NCI-H187 (cell line): ENCODE measurements around the gene PLEKHB1.

ENCODE experiments used
- DNase-seq, 2 experiments: peaks; one replicate each; lab custom pipeline; 2025; lab: John Stamatoyannopoulos, UW

The PLEKHB1 gene, protein sequence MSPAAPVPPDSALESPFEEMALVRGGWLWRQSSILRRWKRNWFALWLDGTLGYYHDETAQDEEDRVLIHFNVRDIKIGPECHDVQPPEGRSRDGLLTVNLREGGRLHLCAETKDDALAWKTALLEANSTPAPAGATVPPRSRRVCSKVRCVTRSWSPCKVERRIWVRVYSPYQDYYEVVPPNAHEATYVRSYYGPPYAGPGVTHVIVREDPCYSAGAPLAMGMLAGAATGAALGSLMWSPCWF

DNA sequence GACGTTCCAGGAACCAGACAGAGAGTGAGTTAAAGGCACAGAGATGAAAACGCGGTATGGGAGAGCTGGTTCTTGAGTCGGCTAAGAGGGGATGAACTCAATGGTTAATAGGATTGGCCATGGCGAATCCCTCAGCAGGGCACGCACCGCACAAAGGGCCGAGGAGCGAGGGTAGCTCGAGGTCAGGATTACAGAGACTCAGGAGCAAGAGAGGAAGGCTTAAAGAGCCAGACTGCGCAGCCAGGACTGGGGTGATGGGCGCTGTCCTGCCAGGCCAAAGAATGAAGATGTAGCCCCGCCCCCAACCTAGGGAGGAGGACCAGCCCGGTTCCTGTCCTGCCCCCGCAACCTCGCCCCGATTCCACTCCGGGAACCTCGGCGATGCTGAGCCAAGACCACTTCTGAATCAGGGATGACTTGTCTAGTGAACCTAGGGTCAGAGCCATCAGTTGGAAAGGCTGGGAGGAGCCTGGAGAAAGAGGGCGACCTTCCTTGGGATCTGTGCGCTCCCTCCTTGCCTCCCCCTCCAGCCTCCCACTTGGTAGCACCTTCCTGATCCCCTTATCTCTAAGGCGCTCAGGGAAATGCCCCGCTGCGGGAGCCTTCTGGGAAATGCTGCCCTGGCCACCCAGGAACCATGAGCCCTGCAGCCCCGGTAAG lies at the start of gene PLEKHB1:
PLEKHB1 (plus strand) TSS at position 610 of the 660 bp plus-strand sequence; CDS start at position 638, 28 bp downstream.
- no peak for DNase-seq

DNA sequence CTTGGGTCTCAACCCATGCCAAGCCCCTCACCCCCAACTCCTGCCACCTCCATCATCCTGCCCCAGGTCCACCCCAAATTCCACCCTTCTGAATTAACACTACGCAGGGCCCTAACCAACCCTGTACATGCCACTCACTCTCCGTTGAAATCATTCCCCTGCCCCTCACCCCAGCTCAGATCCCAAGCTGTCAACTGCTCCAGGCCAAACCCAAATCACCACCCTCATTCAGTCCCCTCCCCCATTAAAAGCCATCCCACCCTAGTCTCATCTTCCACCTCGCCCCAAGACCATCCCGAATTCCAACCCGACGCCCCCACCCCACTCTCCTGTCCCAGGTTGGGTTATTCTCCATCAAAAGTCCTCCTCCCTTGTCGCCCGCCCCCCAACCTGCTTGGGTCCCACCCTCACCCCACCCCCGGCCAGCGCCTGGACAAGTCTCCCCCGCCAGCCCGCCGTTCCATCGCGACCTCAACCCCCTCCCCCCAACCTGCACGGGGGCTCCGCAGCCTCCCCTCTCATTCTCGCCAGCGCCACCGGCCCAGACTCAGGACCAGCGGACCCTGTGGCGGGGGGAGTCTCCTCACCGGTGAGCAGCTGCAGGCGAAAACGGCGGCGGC lies 48.9 kb upstream of the PLEKHB1 start:
- no peak for DNase-seq

DNA sequence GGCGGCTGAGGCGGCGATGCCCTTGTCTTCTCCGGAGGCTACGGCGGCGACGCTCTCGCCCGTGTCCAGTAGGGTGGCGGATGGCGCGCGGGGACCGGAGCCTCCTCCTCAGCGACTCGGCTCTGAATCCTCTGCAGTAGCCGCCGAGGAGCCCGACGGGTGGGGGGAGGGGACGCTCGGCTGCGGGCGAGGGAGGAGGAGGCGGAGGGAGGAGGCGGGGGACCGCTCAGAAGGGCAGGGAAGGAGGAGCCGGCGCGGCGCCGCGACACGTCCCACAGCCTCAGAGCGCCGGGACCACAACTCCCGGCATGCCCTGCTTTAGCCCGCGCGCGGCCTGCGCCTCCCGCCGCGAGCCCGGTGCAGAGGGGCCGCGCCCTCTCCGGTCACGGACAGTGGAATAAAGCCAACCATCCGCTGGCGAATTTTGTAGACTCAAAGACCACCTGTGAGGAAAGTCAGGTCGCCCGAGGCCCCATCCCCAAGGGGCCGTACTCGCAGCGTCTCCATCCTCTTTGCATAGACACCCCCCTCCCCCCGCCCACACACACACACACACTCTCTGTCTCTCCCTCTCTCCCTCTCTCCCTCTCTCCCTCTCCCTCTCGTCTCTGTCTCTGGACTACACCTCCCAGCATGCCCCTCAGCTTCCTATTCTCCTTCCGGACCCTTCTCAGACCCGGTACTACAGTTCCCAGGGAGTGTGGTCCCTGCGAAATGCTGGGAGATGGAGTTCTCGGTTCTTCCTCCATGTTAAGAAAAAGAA lies 48.2 kb upstream of the PLEKHB1 start, which contains the start of gene FAM168A:
FAM168A (minus strand) TSS at position 157 of the 763 bp plus-strand sequence. CDS start 129,638 bp downstream, outside the sequence.
- peak; percentile 95 to 99 for DNase-seq

DNA sequence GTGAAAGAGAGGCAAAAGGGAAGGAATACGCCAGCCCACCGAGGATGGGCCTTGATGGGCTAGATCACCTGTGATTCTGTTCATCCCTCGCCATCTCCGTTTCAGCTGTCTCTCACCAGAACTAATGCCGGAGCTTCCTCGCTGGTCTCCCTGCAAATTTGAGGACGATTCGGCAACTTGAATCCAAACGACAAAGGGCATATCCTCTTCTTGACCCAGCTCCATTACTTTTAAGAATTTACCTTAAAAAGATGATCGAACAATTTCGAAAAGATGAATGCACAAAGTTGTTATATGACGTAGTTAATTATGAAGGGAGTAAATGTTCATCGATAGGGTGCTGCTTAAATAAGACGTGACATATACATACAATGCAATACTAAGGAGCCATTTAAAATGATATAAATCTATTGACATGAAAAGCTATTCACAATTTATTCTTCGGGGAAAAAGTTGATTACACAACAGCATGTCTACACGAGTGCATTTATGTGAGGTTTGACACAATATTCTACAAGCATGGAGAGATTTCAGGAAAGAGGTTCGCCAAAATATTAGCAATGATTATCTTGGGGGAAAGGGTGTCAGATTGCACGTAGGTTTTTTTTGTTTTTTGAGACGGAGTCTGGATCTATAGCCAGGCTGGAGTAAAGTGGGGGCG lies 47.5 kb upstream of the PLEKHB1 start:
- DNase-seq = no peak

DNA sequence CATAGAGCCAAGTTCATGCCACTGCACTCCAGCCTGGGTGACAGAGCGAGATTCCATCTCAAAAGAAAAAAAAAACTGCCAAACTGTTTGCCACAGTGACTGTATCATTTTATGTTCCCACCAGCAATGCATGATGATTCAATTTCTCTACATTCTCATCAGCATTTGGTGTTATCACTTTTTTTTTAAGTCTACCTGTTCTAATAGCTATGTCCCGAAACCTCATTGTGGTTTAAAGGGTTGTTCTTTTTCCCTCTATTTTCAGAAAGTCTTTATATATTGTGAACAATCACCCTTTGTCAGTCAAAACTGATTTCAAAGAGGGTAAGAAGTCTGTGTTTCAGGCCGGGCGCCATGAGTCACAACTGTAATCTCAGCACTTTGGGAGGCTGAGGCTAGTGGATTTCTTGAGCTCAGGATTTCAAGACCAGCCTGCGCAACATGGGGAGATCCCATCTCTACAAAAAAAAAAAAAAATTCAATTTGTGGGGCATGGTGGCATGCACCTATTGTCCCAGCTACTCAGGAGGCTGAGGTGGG lies 33.7 kb upstream of the PLEKHB1 start:
- no peak for DNase-seq

DNA sequence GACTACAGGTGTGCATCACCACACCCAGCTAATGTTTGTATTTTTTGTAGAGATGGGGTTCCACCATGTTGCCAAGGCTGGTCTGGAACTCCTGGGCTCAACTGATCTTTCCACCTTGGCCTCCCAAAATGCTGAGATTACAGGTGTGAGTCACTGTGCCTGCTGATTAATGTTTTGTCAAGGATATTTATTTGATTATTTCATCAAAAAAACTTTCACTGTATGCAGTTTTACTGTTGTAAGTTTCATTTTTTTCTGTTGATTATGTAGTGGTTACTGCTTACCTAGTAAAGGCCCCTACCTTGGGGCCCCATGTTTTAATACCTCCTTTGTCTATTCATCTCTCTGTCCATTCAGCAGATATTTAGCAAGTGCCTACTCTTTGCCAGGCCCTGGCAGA lies 31.8 kb upstream of the PLEKHB1 start:
- DNase-seq = no peak

DNA sequence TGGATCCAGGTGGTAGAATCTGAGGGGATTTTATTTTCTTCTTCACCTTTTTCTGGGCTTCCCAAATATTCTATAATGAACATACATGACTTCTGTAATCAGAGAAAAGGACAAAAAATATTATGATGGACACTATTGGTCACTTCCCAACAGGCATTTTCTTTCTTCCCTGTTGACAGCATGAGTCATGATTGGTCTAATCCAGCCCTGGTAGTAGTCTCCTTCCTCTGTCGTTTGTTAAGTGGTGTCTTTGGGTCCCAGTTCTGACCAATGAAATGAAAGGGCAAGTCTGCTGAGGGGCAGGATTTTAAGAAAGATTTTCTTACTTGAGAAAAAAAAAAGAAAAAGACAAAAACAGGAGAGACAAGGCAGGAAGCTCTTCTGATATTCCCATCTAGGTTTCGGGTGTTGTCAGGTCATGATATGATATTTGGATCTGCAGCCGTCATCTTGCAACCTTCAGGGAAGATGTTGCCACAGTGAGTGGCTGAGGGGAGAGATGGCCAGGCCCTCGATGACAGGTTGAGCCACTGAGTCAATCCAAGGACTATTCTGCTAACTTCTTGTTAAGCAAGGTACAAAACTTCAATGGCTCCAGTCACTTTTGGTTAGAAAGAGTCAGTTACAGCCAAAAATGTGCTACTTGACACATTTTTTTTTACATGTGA lies 23.3 kb upstream of the PLEKHB1 start:
- no peak for DNase-seq

DNA sequence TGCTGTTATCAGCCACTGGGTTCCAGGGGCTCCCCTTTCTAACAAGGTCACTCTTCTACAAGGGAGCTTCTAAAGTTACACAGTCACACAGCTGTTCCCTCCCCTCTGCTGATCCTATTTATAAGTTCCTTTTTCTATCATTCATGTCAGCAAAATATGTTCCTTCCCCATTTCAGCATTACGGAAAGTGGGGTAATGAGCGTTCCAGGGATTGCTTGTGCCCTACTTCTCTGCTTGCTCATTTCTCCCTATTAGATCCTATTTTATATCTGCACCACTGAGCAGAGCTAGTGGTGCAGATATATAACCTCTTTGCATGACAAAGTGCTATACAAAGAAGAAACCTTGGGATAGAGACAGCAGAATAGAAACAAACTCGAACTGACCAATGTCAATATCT lies 22.7 kb upstream of the PLEKHB1 start:
- no peak for DNase-seq

DNA sequence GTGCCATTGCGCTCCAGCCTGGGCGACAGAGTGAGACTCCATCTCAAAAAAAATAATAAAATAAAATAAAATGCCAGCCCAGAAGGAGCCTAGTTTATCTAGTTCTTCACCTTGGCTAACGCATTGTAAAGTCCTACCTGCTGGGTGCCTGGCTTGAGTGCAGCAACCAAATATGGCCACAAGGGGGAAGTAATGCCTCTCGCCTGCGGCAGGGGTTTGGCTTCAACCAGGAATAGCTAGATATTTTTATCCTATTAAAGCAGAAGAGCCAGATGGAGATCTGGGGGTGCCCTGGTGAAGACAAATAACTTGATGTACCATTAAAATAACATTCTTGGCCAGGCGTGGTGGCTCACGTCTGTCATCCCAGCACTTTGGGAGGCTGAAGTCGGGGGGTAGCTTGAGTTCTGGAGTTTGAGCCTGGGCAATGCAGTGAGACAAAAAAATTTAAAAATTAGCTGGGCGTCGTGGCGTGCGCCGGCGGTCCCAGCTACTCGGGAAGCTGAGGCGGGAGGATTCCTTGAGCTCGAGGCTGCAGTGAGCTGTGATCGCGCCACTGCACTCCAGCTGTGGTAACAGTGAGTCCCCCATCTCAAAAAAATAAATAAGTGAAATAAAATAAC lies 20.6 kb upstream of the PLEKHB1 start:
- DNase-seq = peak; percentile 19 to 38

DNA sequence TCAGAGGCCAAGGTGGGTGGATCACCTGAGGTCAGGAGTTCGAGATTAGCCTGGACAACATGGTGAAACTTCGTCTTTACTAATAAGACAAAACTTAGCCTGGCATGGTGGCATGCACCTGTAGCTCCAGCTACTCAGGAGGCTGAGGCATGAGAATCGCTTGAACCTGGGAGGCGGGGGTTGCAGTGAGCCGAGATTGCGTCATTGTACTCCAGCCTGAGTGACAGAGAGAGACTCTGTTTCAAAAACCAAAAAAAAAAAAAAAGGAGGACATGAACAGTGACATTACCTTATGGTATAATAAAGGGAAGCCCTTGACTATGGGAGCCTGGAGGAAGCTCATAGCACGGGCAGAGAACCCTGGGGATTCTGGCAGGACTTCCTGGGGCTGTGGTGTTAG lies 16.5 kb upstream of the PLEKHB1 start:
- no peak for DNase-seq

DNA sequence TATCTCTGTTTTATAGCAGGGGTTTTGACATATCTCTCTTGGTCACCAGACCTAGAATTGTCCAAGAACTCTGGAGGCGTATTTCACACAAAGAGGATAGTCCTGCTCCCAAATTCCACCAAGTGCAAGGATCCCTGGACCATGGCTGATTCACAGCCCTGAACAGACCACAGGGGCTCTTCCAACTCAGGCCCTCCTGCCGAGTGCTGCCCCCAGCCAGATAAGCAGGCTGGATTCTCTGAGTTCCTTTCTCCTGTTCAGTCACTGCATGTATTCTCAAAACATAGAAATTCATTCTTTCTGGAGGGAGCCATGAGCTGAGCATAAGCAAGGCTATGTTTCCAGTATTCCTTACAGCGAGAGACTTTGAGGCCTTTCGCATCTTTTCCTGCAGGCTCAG lies 13.4 kb upstream of the PLEKHB1 start:
- DNase-seq = no peak

DNA sequence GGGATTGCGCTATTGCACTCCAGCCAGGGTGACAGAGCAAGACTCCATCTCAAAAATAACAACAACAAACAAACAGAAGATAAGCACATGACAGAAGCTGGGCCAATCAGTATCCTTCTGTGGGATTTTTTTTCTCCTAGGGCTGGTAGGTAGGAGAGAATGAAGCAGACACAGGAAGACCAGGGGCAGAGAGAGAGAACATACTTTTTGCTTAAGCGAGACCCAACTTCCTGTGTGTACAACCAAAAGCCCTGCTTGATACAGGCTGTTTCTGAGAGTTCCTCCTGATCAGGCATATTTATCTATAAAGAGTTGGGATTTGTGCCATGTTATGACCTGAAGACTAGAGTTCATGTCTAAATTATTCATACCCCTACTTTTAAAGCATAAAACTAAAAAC lies 12.4 kb upstream of the PLEKHB1 start:
- no peak for DNase-seq

DNA sequence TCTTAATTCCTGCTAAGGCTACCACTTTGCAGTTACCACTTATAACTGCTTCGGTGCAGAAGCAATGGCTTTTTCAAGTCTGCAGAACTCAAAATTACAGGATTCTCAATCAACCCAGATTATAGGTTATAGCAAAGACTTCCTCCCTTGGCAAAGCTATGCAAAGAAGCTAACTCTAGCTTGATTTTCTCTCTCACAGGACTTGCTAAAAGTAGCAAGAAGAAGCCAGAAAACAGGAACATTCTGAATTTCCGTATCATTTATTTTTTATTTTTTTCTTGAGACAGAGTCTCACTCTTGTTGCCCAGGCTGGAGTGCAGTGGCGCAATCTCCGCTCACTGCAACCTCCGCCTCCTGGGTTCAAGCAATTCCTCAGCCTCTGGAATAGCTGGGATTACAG lies 10.7 kb upstream of the PLEKHB1 start:
- no peak for DNase-seq

DNA sequence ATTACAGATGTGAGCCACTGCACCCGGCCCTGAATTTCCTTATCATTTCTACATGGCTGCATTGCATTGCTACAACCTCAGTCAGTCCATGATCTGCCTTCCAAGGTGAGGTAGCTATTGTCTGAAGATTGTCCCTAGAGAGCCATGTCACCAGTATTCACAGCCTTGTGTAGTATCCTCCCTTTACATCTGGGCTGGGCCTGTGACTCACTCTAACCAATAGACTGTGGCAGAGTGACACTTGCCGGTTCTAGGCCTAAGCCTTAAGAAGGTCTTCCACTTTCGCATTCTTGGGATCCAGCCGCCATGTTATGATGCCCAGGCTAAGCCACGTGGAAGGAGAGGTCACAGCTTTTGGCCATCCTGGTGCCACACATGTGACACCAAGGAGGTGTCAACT lies 10.1 kb upstream of the PLEKHB1 start:
- no peak for DNase-seq

DNA sequence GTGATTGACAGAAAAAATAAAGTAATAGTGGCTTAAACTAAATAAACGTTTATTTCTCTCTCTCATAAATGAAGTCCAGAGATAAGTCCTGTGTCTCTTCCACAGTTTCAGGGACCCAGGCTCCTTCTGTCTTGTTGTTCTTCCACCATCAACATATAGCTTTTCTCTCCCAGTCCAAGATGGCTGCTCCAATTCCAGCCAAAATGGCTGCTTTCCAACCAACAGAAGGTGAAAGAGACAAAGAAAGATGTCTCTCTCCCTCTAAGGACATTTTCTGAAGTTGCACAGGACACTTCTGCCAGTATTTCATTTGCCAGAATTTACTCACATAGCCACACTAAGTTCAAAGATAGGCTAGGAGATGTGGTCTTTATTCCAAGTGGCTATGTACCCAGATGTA lies 9.4 kb upstream of the PLEKHB1 start:
- DNase-seq = no peak

DNA sequence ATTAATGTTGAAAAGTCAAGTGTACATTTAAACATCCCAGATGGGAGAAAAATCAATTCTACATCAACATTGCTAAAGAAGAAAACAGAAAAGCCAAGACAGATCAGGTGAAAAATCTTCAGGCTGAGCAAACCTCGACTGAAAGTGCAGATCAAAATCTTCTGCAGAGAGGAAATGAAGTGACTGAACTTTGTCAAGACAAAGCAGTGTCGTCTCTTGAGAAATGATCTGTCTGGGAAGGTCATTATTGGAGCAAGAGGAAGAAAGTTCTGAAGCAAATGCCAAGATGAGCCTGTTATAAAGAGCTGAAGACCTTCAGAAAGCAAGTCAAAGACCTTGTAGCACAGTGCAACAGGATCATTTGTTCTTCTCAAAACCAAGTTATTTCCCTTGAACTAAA lies 5.8 kb upstream of the PLEKHB1 start:
- no peak for DNase-seq

DNA sequence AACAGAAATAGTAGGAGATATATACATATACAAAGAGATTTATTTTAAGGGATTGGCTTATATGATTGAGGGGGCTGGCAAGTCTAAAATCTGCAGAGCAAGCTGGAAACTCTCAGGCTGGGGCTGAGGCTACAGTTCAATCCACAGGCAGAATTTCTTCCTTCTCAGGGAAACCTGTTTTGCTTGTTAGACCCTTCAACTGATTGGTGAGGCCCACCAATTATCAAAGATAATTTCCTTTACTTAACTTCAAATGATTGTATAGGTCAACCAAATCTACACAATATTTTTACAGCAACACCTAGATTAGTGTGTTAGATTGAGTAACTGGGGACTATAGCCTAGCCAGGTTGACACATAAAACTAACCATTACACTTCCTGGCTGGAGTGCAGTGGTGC lies 4.7 kb upstream of the PLEKHB1 start:
- DNase-seq = no peak

DNA sequence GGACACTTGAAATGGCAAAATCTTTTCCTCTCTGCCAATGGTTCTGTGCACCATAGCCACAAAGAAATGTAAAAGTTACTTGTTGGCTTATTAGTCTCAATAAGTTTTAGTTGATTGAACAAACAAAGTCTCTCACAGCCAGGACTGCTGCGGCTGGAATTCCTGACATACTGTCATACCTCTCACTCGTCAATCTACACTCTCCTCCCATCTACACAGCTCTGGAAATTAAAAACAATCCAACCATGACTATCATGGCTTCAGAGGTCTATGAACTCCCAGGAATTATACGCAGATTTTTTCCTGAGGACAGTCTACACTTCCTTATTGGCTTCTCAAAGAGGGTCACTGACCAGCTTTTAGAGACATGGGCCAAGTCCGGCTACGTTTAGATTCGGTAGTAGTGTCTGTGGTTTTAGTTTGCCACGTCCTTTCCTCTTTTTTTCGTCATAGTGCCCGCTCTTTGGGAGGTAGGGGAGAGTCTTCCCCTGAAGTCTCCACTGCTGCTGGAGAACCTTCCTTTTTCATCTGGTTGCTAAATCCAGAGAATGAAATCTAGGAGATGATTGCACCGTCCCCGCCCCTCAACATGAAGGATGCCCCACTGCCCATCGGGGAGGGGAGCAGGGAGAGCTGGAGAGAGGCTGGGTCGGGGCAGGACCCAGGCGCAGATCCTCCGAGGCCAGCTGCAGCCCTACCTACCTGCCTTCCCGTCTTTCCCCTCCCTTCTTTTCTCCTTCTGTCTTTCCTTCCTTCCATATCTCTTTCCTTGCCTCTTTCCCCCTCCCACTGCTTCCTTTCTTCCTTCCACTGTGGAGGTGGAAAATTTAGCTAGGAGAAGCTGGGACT lies 1.0 kb upstream of the PLEKHB1 start:
- DNase-seq = no peak

DNA sequence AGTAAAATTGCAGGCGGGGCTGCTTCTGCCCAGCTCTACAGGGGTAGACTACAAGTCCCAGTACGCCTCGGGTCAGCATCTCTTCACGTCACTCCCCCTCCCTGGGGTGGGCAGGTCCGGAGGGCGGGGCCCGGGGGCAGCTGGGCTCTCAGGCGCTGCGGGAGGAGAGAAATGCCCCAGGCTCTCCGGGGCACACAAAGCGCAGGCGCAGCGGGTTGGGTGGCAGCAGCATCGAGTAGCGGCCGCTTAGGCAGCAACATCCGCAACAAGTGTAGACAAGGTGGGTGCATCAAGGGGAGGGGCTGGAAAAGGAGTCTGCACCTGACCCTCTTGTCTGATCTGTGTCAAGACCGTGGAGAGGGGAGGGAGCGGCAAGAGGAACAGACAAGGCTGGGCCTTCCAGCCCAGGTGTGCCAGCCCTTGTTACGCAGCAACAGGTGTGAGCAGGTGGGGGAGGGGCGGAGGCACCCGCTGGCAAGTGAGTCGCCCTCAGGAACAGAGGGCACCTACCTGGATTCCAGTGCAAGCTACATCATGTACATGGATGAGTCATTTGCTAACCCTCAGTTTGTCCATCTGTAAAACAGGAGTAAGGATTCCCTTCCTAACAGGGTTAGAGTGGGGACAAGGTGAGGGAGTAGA lies 1.2 kb downstream of the PLEKHB1 start:
- DNase-seq = peak; percentile 84 to 95
